CD1c-positive myeloid dendritic cell (primary cell): Measurements from ENCODE around the gene TIMP3.
A peak's percentile ranks its signal among the peaks of the same experiment; 100 is the strongest.

Experiments used
- DNase-seq: peaks from one replicate; pipeline ENCODE4 v3.0.0-alpha.2; 2016; ENCODE audit errors: extremely low spot score

TIMP3 gene

GRCh38 chr22:32786027-32786418 is 15.5 kb upstream of the TIMP3 start:
- DNase-seq, result no peak

DNA sequence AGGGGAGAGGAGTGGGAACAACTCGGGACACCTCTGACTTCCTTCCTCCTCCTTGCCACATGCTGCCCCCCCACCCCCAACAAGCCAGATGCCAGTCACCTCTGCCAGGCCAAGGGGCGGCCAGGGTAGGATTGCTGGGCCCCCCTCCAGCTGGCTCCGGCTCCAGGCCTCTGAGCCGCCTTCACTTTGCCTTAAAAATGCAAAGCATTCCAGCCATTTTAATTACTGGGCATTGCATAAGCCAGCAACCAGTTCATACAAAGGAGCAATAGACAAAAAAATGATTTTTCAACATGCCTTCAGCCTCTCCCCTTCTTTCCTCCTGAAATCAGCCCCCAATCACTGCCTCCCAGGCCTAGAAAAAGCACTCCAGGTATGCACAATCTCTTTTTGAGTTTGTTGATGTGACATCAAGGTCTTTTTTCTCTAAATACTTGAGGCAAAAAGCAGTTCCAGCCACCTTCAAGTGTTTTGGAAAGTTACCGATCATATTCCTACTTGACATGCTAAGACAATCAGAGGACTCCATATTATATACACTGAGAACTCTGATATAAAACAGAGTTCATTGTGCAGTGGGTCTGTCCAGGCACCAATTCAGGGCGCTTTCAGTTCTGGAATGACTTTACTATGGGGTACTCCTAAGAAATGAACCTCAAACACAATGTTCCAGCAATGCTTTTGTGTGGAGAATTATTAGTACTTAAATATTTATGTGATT is 12.4 kb upstream of the TIMP3 start:
- DNase-seq, result no peak

DNA sequence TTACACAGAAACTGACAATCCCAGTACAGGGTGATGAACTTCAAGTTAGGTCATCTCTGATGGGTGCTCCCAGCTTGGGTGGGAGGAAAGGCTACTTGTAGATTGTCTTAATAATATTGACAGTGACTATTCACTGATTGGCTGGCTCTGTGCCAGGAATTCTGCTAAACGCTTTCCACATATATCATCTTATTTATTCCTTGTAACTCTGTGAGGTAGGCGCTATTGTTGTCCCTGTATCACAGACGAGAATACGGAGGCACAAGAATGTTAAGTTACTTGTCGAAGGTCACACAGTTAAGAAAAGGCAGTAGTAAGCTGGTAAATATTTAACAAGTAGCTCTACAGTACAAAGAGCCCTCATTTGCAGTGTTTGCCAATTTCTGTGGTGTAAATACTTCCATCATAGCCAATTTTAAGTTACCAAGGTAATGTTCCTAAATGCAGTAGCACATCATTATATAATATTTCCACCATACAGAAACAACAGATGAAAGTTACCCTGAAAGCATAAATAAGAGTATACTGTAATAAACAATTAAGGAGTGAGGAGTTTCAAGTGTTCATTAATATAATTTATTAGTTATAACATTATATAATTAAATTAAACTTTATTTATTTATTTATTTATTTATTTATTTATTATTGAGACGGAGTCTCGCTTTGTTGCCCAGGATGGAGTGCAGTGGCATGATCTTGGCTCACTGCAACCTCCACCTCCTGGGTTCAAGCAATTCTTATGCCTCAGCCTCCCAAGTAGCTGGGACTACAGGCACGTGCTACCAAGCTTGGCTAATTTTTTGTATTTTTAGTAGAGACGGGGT is 11.5 kb upstream of the TIMP3 start:
- DNase-seq, result no peak

DNA sequence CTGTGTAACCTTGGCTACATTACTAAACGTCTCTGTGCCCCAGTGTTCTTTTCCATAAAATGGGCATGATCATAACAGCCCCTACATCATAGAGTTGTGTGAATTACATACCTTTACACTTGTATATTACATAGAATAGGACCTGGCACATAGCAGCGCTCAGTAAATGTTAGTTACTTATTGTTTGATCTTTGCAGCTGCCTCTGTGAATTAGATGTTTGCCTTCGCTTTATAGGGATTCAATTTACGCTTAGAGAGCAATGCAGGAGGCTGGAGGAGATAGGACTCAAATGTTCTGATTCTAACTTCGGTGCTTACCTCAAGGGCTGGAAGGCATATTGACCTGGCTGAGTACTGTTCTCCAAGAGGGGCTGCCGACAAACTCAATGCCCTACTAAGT is 10.4 kb upstream of the TIMP3 start:
- no peak for DNase-seq

DNA sequence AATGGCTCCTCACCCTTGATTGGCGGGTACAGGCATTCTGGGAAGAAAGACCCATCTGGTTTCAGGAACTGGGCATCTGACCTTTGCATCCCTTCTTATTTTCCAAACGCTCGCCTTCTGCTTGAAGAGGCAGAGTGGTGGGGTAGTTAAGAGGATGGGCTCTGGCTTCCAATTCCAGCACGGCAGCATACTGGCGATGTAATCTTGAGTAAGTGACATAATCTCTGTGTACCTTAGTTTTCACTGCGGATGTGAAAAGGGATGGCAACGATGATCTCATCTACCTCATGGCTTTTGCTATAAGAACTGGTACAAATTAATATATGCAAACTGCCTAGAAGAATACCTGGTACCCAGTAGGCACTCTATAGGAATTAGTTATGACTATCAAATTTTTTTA is 10.0 kb upstream of the TIMP3 start:
- DNase-seq, result no peak

GRCh38 chr22:32793589-32793988 is 7.9 kb upstream of the TIMP3 start:
- DNase-seq, result no peak

DNA sequence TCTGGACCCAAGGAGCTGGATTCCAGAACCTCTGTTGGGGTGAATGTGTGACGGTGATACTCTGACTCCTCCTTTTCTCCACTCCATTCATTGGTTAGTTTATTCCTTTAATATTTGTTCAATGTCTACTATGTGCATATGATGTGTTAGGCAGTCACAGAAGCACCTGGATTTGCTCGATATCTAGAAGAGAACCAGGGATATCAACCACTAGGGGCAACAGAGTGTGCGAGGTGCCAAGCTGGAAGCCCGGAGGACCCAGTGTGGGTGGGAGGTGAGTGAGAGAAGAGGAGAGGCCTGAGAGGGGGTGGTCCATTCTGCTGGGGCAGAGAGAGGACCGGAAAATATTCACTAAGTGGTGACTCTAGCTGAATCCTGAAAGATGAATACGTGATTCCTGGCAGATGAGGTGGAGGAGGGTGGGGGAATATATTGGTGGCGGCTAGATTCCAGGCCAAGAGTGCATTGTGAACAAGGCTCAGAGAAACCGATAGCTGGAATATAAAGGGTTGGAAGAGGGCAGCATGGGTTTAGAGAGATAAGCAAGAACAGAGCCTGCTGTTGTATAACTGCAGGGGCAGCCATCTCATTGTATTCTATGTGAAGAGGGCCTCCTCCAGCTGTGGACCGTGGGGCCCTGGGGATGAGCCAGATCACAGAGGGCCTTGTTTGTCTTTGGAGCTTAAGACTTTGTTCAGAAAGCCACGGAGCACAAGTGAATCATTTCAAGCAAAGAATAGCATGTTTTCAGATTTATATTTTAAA is 6.9 kb upstream of the TIMP3 start:
- no peak for DNase-seq

- no peak for DNase-seq
Observed at GRCh38 chr22:32795214-32795596, 6.3 kb upstream of the TIMP3 start.

DNA sequence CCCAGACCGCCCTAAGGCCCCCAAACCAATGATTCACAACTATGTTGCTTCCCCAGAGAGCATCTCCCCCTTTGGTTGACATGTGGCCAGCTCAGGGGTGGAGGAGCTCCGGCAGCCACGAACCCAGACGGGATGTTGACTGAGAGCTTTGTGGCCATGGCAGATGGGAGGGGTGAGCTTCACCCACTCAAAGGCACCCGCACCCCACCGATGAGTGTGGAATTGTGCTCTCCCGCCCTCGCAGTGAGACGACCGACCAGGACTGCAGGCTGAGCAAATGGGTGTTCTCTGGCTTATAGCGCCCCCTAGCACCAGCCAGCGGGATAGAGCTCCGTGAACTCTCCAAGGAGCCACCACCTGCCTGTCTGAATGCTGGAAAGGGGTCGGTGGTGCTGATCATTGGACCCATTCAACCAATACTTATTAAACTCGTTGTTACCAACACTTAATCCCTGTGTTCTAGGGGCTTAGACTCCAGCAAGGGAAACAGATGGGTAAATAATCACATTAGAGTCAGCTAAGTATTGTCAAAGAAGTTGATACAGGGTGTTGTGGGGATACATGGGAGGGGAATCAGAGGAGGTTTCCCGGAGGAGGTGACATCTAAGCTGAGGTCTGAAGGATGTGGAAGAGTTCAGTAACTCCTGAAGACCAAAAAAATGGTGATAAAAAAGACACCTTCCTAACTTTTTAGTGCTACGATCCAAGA is 4.5 kb upstream of the TIMP3 start:
- DNase-seq, result peak; percentile 75

DNA sequence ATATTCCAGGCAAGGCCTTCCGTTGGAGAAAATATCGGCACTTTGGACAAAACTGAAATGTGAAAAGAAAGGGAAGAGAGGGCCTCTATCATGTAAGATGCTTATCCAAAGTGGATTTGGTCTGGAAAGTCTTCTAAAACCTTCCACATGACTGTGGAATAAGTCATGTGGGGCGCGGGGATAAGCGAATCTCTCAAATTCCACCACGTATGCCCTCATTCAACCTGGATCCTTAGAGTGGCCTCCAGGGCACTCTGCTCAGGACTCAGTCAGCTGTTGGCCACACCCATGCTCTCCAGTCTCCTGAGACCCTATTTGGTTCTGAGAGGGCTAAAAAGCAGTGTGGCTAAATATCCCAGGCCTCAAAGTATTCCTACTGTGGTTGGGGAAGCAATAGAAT is 2.0 kb upstream of the TIMP3 start:
- no peak for DNase-seq

DNA sequence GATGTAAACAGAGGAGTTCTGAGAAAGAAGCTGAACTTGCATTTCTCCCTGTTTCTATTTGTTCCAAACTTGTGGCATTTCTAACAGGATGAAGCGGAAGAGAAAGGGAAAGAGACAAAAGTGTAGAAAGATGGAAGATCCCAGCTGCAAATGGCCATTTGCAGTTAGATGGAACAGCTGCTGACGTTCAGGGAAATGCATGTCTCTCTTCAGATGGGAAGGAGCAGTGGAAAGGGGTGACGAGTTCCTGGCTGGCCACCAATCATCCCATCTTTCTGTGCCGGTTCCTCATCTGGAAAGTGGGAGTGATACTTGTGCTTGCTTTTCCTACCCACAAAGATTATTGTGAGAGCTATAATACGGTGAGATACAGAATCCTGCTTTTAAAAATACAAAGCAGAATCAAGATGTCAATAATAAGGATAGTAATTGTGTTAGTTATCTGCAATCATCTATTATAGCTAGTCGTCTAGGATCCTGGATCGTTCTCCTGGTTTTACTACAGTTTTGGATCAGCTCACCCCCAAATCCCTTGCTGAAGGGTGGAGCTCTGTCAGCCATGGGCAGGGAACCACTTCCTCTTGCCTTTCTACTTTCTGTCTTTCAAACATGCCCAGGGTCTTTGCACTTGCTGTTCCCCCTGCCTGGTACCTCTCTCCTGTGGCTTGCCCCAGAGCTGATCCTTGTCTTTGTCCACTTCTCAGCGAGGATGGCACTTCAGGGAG is 1.2 kb upstream of the TIMP3 start:
- no peak for DNase-seq

DNA sequence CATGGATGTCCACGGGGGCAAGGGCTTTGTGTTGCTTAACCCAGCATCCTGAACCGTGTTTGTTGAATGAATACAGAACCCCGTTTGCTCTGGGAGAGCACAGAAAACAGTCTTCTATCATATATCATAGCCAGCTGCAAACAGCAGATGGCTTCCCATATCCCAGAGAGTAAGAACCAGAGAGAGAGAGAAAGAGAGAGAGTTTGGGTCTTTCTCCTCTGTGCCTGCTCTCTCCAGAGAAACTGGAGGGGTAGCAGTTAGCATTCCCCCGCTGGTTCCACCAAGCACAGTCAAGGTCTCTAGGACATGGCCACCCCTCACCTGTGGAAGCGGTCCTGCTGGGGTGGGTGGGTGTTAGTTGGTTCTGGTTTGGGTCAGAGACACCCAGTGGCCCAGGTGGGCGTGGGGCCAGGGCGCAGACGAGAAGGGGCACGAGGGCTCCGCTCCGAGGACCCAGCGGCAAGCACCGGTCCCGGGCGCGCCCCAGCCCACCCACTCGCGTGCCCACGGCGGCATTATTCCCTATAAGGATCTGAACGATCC is 440 bp upstream of the TIMP3 start:
- no peak for DNase-seq

- DNase-seq, result no peak
Observed at GRCh38 chr22:32802237-32802765, 796 bp downstream of the TIMP3 start.

- no peak for DNase-seq
Observed at GRCh38 chr22:32803020-32803737, 1.7 kb downstream of the TIMP3 start.

GRCh38 chr22:32803738-32804435 is 2.4 kb downstream of the TIMP3 start:
- DNase-seq, result no peak

DNA sequence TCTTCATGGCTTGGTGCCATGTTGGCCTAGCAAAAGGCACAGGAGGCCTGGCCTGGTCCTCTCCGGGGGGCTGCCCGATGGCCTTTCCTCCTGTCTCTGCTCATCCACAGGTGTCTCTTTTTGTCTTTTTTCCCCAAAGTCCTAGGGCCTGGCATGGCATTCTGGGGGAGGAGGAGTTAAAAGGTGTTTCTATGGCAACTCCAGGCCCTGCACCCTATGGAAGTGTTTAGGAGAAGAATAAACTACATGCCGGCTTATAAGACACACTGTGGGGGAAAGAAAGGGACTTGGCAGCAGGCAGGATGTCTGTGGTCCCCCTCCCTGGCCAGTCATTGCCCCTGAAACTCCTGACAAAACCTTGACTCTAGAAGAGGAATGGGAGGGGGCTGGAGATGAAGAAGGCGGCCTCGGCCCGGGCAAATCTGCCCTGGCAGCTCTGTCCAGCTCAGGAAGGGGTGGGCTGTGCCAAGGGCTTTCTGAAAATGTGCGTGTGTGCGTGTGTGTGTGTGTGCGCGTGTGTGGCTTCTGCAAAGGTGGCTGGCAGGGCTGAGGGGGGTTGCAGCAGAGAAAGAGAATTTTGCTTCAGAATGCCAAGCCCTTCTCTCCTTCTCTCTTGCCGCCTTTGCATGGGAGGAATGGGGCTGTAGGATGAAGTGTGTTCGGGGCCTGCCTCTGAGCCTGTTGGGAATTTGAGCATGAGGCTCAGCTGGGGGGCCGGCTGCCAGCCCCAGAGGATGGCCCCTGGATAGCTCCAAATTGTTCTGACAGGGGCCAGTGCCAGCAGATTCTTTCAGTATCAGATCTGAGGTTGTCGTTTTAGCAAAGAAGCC is 3.2 kb downstream of the TIMP3 start:
- no peak for DNase-seq

DNA sequence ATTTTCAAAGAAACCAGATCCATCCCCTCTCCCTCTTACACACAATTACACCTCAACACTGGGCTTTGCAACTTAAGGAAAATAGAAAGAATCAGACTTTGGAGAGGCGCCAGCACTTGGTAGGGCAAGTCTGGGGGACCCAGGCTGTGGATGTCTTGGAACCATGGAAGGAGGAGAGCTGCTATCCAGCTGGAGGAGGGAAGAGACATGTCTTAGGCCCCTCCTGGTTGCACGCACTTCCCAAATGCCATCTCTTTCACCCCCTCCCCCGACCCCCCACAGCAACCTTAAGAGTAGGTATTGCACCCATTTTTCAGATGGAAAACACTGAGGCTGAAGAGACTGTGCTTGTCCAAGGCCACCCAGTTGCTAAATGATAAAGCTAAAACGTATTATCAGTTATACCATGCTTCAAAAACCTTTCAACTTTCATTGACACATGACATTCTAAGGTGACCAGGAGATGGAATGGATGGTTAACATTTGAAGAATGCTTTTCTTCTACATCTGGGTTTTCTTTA is 3.9 kb downstream of the TIMP3 start:
- DNase-seq, result no peak

DNA sequence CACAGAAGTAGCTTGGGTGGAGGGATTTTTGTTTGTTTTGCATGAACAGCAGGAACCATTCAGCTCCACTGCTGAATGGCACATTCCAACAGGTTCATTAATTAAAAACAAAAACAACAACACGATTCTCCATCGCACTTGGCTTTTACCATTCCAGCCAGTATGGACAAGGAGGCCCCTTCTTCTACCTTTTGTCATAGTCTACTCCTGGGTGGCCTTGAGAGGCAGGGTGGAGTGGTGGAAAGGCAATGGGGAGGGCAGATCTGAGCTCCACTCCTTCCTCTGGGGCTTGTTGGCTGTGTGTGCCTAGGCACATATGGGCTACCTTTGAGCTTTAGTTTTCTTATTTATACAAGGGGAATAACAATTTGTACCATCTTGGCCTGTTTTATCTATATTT is 4.8 kb downstream of the TIMP3 start:
- no peak for DNase-seq
